ENCODE results near the gene VPREB1. TPM values are rescaled to one million over a fixed set of nuclear protein-coding genes. Genes with fewer than 3 reads are reported as not detected.
"Not testable (repeated sequence)": the region's sequence is repeated elsewhere in the genome, so short reads cannot be mapped to it uniquely, and the experiment has no call there.

Gene VPREB1
- total RNA-seq, 1 donor from 2014 or later: not detected

DNA sequence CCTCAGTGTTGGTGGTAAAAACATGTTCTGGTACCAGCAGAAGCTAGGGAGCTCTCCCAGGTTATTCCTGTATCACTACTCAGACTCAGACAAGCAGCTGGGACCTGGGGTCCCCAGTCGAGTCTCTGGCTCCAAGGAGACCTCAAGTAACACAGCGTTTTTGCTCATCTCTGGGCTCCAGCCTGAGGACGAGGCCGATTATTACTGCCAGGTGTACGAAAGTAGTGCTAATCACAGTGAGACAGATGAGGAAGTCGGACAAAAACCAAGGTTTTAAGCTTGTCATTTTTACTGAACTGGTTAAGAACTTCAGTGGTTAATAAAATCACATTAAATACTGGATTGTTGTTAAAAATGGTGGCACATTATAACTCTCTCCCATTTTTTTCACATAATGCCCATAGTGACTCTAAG is 42.6 kb upstream of the VPREB1 start:
- Histone ChIP-seq H3K36me3 (no peaks in the 10 kb centered on the region), H3K4me3 (no peak overlapping the region), H3K27me3 (no peaks in the 10 kb centered on the region), H3K27ac (no peak overlapping the region), H3K9me3 (no peaks in the 10 kb centered on the region), H3K4me1 (no peaks in the 10 kb centered on the region)
- intact Hi-C loops (cut with DNase I): no loop called here
- TF ChIP-seq CTCF (IDR thresholded peaks at IDR 0.05): no peak
- DNase-seq (ENCODE audit: low spot score in 2 of 2): no peak

DNA sequence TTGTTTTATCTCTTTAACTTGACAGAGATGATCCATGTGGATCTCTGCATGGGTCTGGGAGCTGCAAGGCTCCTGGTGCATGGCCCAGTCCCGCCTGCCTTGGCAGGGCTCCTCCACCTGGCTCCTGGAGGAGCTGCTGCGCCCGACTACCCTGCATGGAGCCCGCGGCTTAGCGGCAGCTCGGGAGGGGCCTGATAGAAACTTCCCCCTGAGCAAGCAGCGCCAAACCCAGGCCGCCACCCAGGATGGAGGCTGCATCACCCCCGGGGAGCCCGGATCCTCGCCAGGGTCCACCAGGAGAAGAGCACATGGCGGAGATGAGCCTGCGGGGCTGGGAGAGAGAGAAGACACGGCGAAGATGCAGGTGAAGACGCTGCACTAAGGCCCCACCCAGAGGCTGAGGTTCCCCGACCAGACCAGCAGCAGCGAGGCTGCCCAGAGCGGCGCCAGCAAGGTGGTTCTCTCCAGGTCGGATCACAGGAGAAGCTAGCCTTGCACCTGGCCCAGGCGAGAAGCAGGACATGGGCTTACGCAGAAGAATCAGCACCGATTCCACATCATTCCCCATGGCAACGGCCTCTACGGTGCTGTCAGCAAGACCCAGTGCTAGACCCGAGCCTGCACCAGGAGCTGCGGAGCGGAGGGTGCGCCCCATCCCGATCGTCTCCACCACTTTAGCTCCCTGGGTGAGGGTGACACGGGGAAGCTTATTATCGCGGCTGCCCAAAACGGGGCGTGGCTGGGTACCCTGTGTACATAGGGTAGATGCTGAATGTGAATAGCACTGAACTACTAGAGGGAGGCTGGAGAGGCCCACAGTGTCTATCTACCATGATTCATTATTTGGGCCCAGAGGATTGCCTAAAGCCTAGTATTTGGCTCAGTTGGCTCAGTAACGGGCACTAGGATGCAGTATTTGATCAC is 41.3 kb upstream of the VPREB1 start:
- no peak for TF ChIP-seq CTCF (IDR thresholded peaks at IDR 0.05)
- intact Hi-C loops (cut with DNase I): no loop called here
- DNase-seq (ENCODE audit: low spot score in 2 of 2): no peak
- Histone ChIP-seq H3K27ac (no peak overlapping the region), H3K4me1 (no peaks in the 10 kb centered on the region), H3K27me3 (no peaks in the 10 kb centered on the region), H3K4me3 (no peak overlapping the region), H3K36me3 (no peaks in the 10 kb centered on the region), H3K9me3 (no peaks in the 10 kb centered on the region)

DNA sequence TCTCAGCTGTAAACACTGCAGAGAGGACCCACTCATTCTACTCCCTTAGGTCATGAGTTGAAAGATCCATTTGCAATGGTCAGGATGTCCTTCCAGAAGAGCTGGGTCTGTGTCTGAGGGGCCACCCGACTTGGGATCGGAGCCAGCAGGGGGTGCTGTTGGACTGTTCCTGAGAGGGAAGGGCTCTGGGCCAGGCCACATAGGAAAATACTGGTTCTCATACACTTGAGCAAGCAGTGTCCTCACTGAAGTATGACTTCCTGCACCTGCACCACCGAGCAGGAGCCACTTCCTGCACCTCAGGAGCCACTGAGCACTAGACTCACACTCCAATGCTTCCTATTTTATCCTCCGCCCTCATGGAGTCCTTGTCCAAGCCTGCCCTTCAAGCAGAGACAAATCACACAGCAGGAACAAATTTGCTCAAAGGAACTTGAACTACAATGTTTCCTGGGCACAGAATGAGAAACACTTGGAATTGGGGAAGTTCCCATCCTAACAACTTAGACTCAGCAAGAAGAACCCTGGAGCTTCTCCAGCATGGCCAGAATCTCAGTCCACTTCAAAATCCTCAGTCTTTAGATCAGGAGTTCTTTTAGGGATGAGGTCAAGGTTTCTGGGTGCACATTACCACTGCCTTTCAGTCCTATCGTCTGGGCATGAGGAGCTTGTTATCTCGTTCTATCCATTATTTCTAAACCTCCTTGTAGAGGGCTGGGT is 36.6 kb upstream of the VPREB1 start:
- H3K9me3 ChIP-seq: no peaks in the 10 kb centered on the region
- DNase-seq (ENCODE audit: low spot score in 2 of 2): peak in 1 of 2 donors; percentile 71
- no peaks in the 10 kb centered on the region for H3K4me1 ChIP-seq
- no peaks in the 10 kb centered on the region for H3K27me3 ChIP-seq
- TF ChIP-seq CTCF (IDR thresholded peaks at IDR 0.05): peak; percentile 4 to 22 (median 17)
- no peak overlapping the region for H3K4me3 ChIP-seq
- H3K27ac ChIP-seq: no peak overlapping the region
- H3K36me3 ChIP-seq: no peaks in the 10 kb centered on the region
- intact Hi-C loops (cut with DNase I): no loop called here

- no peak for TF ChIP-seq CTCF (IDR thresholded peaks at IDR 0.05)
- Histone ChIP-seq H3K4me3 (no peak overlapping the region), H3K27ac (no peak overlapping the region), H3K9me3 (no peaks in the 10 kb centered on the region), H3K27me3 (no peaks in the 10 kb centered on the region), H3K4me1 (no peaks in the 10 kb centered on the region), H3K36me3 (no peaks in the 10 kb centered on the region)
- no peak for DNase-seq (ENCODE audit: low spot score in 2 of 2)
- intact Hi-C loops (cut with DNase I): no loop called here
Observed at GRCh38 chr22:22208652-22209051, 35.9 kb upstream of the VPREB1 start.

DNA sequence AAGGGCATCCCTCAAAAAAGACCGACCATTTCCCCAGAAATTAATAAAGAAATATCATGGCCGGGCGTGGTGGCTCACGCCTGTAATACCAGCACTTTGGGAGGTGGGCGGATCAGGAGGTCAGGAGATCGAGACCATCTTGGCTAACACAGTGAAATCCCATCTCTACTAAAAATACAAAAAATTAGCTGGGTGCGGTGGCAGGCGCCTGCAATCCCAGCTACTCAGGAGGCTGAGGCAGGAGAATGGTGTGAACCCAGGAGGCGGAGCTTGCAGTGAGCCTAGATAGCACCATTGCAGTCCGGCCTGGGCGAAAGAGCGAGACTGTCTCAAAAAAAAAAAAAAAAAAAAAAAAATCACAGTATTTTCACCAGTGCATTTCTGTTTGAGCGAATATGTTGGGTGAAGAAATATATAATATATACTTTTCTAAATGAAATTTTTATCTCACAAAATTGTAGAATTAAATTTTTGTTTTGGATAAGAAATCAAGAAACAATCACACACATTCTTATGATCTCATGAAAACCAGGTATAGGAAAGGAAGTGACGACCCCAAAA is 35.4 kb upstream of the VPREB1 start:
- H3K4me3 ChIP-seq; H3K4me1 ChIP-seq; H3K27ac ChIP-seq; H3K27me3 ChIP-seq; H3K9me3 ChIP-seq; H3K36me3 ChIP-seq; intact Hi-C loops (cut with DNase I); DNase-seq (ENCODE audit: low spot score in 2 of 2): not testable (repeated sequence)

DNA sequence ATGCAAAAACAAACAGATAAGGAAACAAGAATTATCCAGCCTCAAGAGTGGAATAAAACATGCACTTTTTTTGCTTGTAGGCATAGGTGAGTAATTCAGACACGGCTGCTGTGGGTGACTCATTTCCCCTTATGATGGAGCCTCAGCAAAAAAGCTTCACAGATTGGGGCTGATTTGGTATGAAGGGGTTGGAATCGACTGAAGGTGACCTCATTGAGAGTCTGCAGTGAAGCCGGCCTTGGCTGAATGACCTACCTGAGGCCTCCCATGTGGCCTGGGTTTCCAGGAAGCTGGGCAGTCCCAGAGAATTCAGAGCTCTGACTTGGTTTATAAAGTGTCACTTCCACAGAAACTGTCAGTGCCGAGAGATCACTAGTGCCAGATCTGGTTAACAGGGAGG is 34.2 kb upstream of the VPREB1 start:
- no peaks in the 10 kb centered on the region for H3K4me1 ChIP-seq
- no peaks in the 10 kb centered on the region for H3K27me3 ChIP-seq
- DNase-seq (ENCODE audit: low spot score in 2 of 2): no peak
- H3K4me3 ChIP-seq: no peak overlapping the region
- no peak for TF ChIP-seq CTCF (IDR thresholded peaks at IDR 0.05)
- no peaks in the 10 kb centered on the region for H3K9me3 ChIP-seq
- no peaks in the 10 kb centered on the region for H3K36me3 ChIP-seq
- no peak overlapping the region for H3K27ac ChIP-seq
- intact Hi-C loops (cut with DNase I): no loop called here
